ENCODE measurements around the gene SUFU.

- TF ChIP-seq CTCF (IDR thresholded peaks at IDR 0.05) (no peak), POLR2A (IDR thresholded peaks at IDR 0.05) (no peak)
Measured at GRCh38 chr10:102633287-102633686, 129.5 kb downstream of the SUFU start.

Measured in esophagus squamous epithelium (tissue), 4 donors.